GM12864 (cell line): ENCODE data around the gene CEP89.
"Not testable (repeated sequence)": the region's sequence is repeated elsewhere in the genome, so short reads cannot be mapped to it uniquely, and the experiment has no call there.

Source experiments
- DNase-seq: peaks from one replicate; pipeline ENCODE4 v3.0.0-alpha.2; 2011; ENCODE audit warnings: low read depth
- H3K4me3 ChIP-seq: 2 replicates; pipeline ENCODE4 v1.5.1; 2011; ENCODE audit warnings: mild to moderate bottlenecking, low read depth, low read length, control low read depth
- CTCF ChIP-seq: IDR thresholded peaks from 2 replicates; pipeline ENCODE4 v1.5.1; 2011; ENCODE audit warnings: low read depth, mild to moderate bottlenecking, moderate library complexity, low read length, control low read depth, inconsistent platforms; ENCODE audit errors: missing control alignments

Gene CEP89

GRCh38 chr19:32971715-32972540, at the start of gene CEP89, which contains the start of gene FAAP24:
Gene CEP89, minus strand, starts transcription at chr19:32971958. Its CDS starts 84 bp downstream, at chr19:32971874.
Gene FAAP24, plus strand, starts transcription at chr19:32972242. Its CDS starts 955 bp downstream, at chr19:32973197.
- H3K4me3 ChIP-seq, result peak within 1 kb of the TSS; percentile 62
- DNase-seq, result peak; percentile 99
- no peak for TF ChIP-seq CTCF

- not testable (repeated sequence) for H3K4me3 ChIP-seq, DNase-seq
Observed at GRCh38 chr19:33010891-33011290, 39.1 kb upstream of the CEP89 start.

GRCh38 chr19:33008738-33009137, 37.0 kb upstream of the CEP89 start:
- no peak for TF ChIP-seq CTCF
- no peak overlapping the region for H3K4me3 ChIP-seq
- DNase-seq, result no peak

- DNase-seq, result no peak
- no peak overlapping the region for H3K4me3 ChIP-seq
- no peak for TF ChIP-seq CTCF
Observed at GRCh38 chr19:33005440-33005839, 33.7 kb upstream of the CEP89 start.

- not testable (repeated sequence) for H3K4me3 ChIP-seq, DNase-seq
Observed at GRCh38 chr19:33003424-33004024, 31.8 kb upstream of the CEP89 start.

- not testable (repeated sequence) for H3K4me3 ChIP-seq, DNase-seq
Observed at GRCh38 chr19:33002126-33002865, 30.5 kb upstream of the CEP89 start.

GRCh38 chr19:33000910-33001309, 29.2 kb upstream of the CEP89 start:
- no peak overlapping the region for H3K4me3 ChIP-seq
- no peak for DNase-seq
- no peak for TF ChIP-seq CTCF

- TF ChIP-seq CTCF, result no peak
- no peak for DNase-seq
- no peak overlapping the region for H3K4me3 ChIP-seq
Observed at GRCh38 chr19:33000510-33000909, 28.8 kb upstream of the CEP89 start.
